H9 (cell line): Measurements from ENCODE around the gene SDK1. TPM values are rescaled to one million over a fixed set of nuclear protein-coding genes. Genes with fewer than 3 reads are reported as not detected.

Experiments
- DNase-seq: peaks from one replicate; pipeline ENCODE4 v3.0.0-alpha.2; 2017
- H2AFZ ChIP-seq: one replicate; pipeline ENCODE4 v1.6.1; 2013; ENCODE audit warnings: mild to moderate bottlenecking, low read length, control low read depth, moderate library complexity
- H2AK5ac ChIP-seq: 2 replicates; pipeline ENCODE4 v1.6.1; 2013; ENCODE audit warnings: low read length, control low read depth, mixed read lengths; ENCODE audit not compliant: insufficient read length
- H2BK120ac ChIP-seq: one replicate; pipeline ENCODE4 v1.6.1; 2013; ENCODE audit warnings: low read depth, mild to moderate bottlenecking, low read length, control low read depth, inconsistent platforms; ENCODE audit not compliant: poor library complexity, severe bottlenecking
- H2BK12ac ChIP-seq: 2 replicates; pipeline ENCODE4 v1.6.1; 2013; ENCODE audit warnings: low read length, control low read depth, mixed read lengths, low read depth; ENCODE audit not compliant: insufficient read length
- H2BK15ac ChIP-seq: 2 replicates; pipeline ENCODE4 v1.6.1; 2013; ENCODE audit warnings: low read depth, low read length, control low read depth
- H2BK20ac ChIP-seq: one replicate; pipeline ENCODE4 v1.6.1; 2013; ENCODE audit warnings: low read depth, mild to moderate bottlenecking, low read length, control low read depth, inconsistent platforms; ENCODE audit not compliant: poor library complexity, severe bottlenecking
- H2BK5ac ChIP-seq: 2 replicates; pipeline ENCODE4 v1.6.1; 2013; ENCODE audit warnings: low read length, control low read depth, mixed read lengths; ENCODE audit not compliant: insufficient read length
- H3K14ac ChIP-seq: 2 replicates; pipeline ENCODE4 v1.6.1; 2013; ENCODE audit warnings: low read length, control low read depth; ENCODE audit not compliant: insufficient read depth
- H3K18ac ChIP-seq: 2 replicates; pipeline ENCODE4 v1.6.1; 2013; ENCODE audit warnings: low read depth, mild to moderate bottlenecking, mixed read lengths, low read length, control low read depth; ENCODE audit not compliant: insufficient read length
- H3K23ac ChIP-seq: 2 replicates; pipeline ENCODE4 v1.6.1; 2013; ENCODE audit warnings: low read length, control low read depth, mixed read lengths, low read depth; ENCODE audit not compliant: insufficient read length
- H3K23me2 ChIP-seq: 2 replicates; pipeline ENCODE4 v1.6.1; 2013; ENCODE audit warnings: low read depth, mild to moderate bottlenecking, mixed read lengths, low read length, control low read depth; ENCODE audit not compliant: insufficient read length, poor library complexity, severe bottlenecking
- H3K27ac ChIP-seq: 2 replicates; pipeline ENCODE4 v1.5.1; 2013; ENCODE audit warnings: low read length, control low read depth, mixed read lengths, low read depth; ENCODE audit not compliant: insufficient read length
- H3K27me3 ChIP-seq: 2 replicates; pipeline ENCODE4 v1.6.1; 2013; ENCODE audit warnings: low read length, control low read depth, inconsistent platforms; ENCODE audit not compliant: insufficient read depth
- H3K4ac ChIP-seq: 2 replicates; pipeline ENCODE4 v1.6.1; 2013; ENCODE audit warnings: low read depth, mild to moderate bottlenecking, control low read depth, inconsistent platforms, low read length, moderate library complexity
- H3K4me1 ChIP-seq: 2 replicates; pipeline ENCODE4 v1.6.1; 2013; ENCODE audit warnings: low read length, control low read depth, inconsistent platforms; ENCODE audit not compliant: insufficient read depth
- H3K4me2 ChIP-seq: 2 replicates; pipeline ENCODE4 v1.6.1; 2013; ENCODE audit warnings: low read length, control low read depth, mixed read lengths; ENCODE audit not compliant: insufficient read length, insufficient read depth
- H3K56ac ChIP-seq: 2 replicates; pipeline ENCODE4 v1.6.1; 2013; ENCODE audit warnings: low read depth, mild to moderate bottlenecking, mixed read lengths, low read length, control low read depth; ENCODE audit not compliant: insufficient read length
- H3K79me1 ChIP-seq: 2 replicates; pipeline ENCODE4 v1.6.1; 2013; ENCODE audit warnings: low read depth, mild to moderate bottlenecking, moderate library complexity, low read length, control low read depth, inconsistent platforms; ENCODE audit not compliant: insufficient read depth, poor library complexity, severe bottlenecking
- H3K79me2 ChIP-seq: 2 replicates; pipeline ENCODE4 v1.6.1; 2013; ENCODE audit warnings: low read length, control low read depth, inconsistent platforms; ENCODE audit not compliant: insufficient read depth
- H3K9ac ChIP-seq: 2 replicates; pipeline ENCODE4 v1.6.1; 2013; ENCODE audit warnings: low read length, control low read depth, mixed read lengths; ENCODE audit not compliant: insufficient read length; ENCODE audit errors: extremely low read depth
- H3K9me3 ChIP-seq: one replicate; pipeline ENCODE4 v1.6.1; 2013; ENCODE audit warnings: low read depth, low read length, inconsistent platforms; ENCODE audit not compliant: control insufficient read depth
- H3T11ph ChIP-seq: one replicate; pipeline ENCODE4 v1.6.1; 2013; ENCODE audit warnings: mild to moderate bottlenecking, low read length, control low read depth, inconsistent platforms
- H4K20me1 ChIP-seq: one replicate; pipeline ENCODE4 v1.6.1; 2013; ENCODE audit not compliant: control insufficient read depth, insufficient read length, insufficient read depth
- H4K5ac ChIP-seq: 2 replicates; pipeline ENCODE4 v1.6.1; 2013; ENCODE audit warnings: low read depth, mild to moderate bottlenecking, mixed read lengths, low read length, control low read depth; ENCODE audit not compliant: insufficient read length
- H4K8ac ChIP-seq: replicated peaks from 2 replicates; pipeline ENCODE4 v1.6.1; 2013; ENCODE audit warnings: low read length, control low read depth, mixed read lengths, low read depth; ENCODE audit not compliant: insufficient read length
- H4K91ac ChIP-seq: 2 replicates; pipeline ENCODE4 v1.6.1; 2013; ENCODE audit warnings: low read depth, mild to moderate bottlenecking, moderate library complexity, mixed read lengths, low read length, control low read depth; ENCODE audit not compliant: insufficient read length
- H3K27ac Mint-ChIP-seq, 3 experiments: 2 replicates in 2 of 3; 3 replicates in 1 of 3; pipeline ENCODE4 v1.8.0; 2020 to 2021; ENCODE audit warnings: mixed read lengths in 3 of 3, mild to moderate bottlenecking in 1 of 3, moderate library complexity in 1 of 3
- H3K27me3 Mint-ChIP-seq: 2 replicates; pipeline ENCODE4 v1.8.0; 2021; ENCODE audit warnings: low read depth, mild to moderate bottlenecking, moderate library complexity, mixed read lengths
- H3K36me3 Mint-ChIP-seq, 3 experiments: 2 replicates in 2 of 3; 3 replicates in 1 of 3; pipeline ENCODE4 v1.8.0; 2020 to 2021; ENCODE audit warnings: low read depth in 3 of 3, mixed read lengths in 3 of 3; ENCODE audit not compliant: insufficient read depth in 1 of 3
- H3K4me1 Mint-ChIP-seq, 2 experiments: 2 replicates each; pipeline ENCODE4 v1.8.0; 2020; ENCODE audit warnings: mixed read lengths in 2 of 2
- H3K4me3 Mint-ChIP-seq, 2 experiments: 2 replicates in 1 of 2; 3 replicates in 1 of 2; pipeline ENCODE4 v1.8.0; 2020 to 2021; ENCODE audit warnings: mild to moderate bottlenecking in 2 of 2, mixed read lengths in 2 of 2, moderate library complexity in 1 of 2
- H3K9me3 Mint-ChIP-seq, 2 experiments: 2 replicates in 1 of 2; 3 replicates in 1 of 2; pipeline ENCODE4 v1.8.0; 2020; ENCODE audit warnings: mild to moderate bottlenecking in 2 of 2, mixed read lengths in 2 of 2, moderate library complexity in 1 of 2
- CTCF ChIP-seq: fragments of 200-600 bp; sonication (generic); conservative IDR thresholded peaks from 3 replicates; pipeline ENCODE4 v1.8.0; 2021; ENCODE audit warnings: antibody characterized with exemption, mild to moderate bottlenecking
- WGBS: extraction: QIAGEN DNeasy Blood & Tissue Kit; methylation state at CpG from one replicate; pipeline ENCODE4 v1.1.7; 2013; ENCODE audit warnings: missing lambda C conversion rate, low lambda C conversion rate, mixed read lengths; ENCODE audit not compliant: insufficient read length; ENCODE audit errors: extremely low coverage; 5-methylcytosine and 5-hydroxymethylcytosine counted together
- total RNA-seq: library from RNA; stranded (reverse); gene quantifications from 2 replicates; pipeline ENCODE4 v1.2.1, GENCODE V29; 2021

SDK1 gene
- total RNA-seq, 1 experiment from 2014 or later: 8.7 TPM

- peaks cover 0 to 2% (median 0%) of the 10 kb centered on the region in 3 experiments; a peak in 1 of 7 replicates for H3K36me3 Mint-ChIP-seq
- Histone ChIP-seq H3K56ac (no peak overlapping the region), H2BK5ac (no peak overlapping the region), H3K4me1 (no peaks in the 10 kb centered on the region), H2AFZ (no peak overlapping the region), H4K8ac (no peak overlapping the region), H3K79me2 (no peaks in the 10 kb centered on the region), H2BK15ac (no peak overlapping the region), H3K27ac (no peak overlapping the region), H4K5ac (no peak overlapping the region), H3K9me3 (no peaks in the 10 kb centered on the region), H3K4ac (no peak overlapping the region), H3K23me2 (no peaks in the 10 kb centered on the region), H4K20me1 (no peaks in the 10 kb centered on the region), H3T11ph (no peak overlapping the region), H2BK120ac (no peak overlapping the region), H3K14ac (no peak overlapping the region), H2AK5ac (no peak overlapping the region), H3K79me1 (no peaks in the 10 kb centered on the region), H2BK20ac (no peak overlapping the region), H3K27me3 (no peaks in the 10 kb centered on the region), H3K9ac (no peak overlapping the region), H3K18ac (no peak overlapping the region), H3K4me2 (no peak overlapping the region), H2BK12ac (no peak overlapping the region), H3K23ac (no peak overlapping the region), H4K91ac (no peak overlapping the region)
- H3K4me3 Mint-ChIP-seq: no peak overlapping the region
- H3K9me3 Mint-ChIP-seq: no peaks in the 10 kb centered on the region
- H3K27me3 Mint-ChIP-seq: no peaks in the 10 kb centered on the region
- DNase-seq: no peak
- no peak for TF ChIP-seq CTCF
- peaks cover 9 to 13% of the 10 kb centered on the region in 2 experiments; a peak in 3 of 4 replicates for H3K4me1 Mint-ChIP-seq
- WGBS: no CpG with 5 or more reads among the region's 10 CpGs
- H3K27ac Mint-ChIP-seq: no peak overlapping the region
Observed at GRCh38 chr7:4151524-4151923, 850.5 kb downstream of the SDK1 start.
